Central memory CD4-positive, alpha-beta T cell (primary cell): ENCODE data around the gene PHC3.

Experiments
- DNase-seq: peaks from one replicate; pipeline ENCODE4 v3.0.0; 2022

Gene PHC3

DNA sequence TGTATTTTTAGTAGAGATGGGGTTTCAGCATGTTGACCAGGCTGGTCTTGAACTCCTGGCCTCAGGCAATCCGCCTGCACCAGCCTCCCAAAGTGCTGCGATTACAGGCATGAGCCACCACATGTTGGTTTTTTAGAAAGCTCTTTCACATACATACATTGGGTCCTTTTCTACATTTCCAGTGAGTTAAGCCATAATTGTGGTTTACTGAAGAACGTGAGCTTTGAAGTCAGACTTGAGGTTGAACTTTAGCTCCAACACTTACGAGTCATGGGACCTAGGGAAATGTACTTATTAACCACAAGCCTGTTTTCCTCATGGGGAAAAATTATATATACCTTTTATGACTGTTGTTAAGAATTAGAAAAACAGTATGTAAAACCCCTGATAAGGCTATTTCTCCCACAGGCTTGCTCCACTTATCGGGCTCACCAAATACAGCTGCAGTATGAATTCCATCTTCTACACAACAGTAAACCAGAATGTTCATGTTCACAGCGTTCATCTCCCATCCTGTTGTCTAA is 104.8 kb downstream of the PHC3 start:
- DNase-seq, result no peak

DNA sequence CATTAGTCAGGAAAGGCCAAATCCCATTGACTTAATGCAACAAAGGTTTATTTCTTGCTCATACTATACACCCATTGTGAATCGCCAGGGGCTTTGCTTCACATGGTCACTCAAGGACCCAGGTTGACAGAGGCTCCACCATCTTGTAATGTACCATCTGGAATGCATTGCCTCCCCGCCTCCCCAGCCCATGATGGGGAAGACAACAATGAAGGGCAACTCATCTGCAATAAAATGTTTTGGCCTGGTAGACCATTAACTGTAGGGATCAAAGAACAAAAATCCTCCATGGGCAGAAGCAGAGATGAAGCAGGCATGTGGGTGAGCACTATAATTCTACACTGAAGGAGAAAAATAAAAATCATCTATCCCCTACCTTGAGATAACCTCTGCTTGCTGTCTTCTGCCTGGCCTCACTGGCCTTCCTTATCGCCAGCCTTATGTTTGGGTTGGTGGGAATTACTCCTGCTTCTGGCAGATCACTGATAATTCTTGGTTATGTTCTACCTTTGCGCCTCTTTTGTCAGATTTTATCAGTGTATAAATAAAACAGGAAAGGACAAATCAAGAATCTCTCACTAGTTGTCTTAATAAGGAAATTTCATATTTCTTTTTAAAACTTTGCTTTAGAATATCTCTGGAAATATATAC is 106.0 kb downstream of the PHC3 start:
- DNase-seq, result no peak

DNA sequence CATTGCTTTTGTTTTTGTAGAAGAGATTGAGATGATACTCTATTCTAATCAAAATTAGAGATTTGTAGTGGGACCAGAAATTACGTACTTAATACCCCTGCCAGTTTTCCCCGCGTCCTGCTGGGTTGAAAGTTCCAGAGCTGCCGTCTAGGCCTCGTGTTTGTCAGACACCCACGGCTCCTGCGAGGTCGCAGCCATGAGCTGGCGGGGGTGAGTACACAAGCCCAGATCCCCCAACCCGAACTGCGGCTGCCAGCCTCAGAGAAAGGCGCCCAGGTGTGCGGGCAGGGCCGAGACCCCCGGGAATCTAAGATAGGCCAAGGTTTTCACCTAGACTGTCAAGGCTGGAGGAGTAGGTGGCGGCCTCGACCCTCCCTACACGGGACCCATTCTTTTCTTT is 117.4 kb downstream of the PHC3 start:
- DNase-seq, result no peak

DNA sequence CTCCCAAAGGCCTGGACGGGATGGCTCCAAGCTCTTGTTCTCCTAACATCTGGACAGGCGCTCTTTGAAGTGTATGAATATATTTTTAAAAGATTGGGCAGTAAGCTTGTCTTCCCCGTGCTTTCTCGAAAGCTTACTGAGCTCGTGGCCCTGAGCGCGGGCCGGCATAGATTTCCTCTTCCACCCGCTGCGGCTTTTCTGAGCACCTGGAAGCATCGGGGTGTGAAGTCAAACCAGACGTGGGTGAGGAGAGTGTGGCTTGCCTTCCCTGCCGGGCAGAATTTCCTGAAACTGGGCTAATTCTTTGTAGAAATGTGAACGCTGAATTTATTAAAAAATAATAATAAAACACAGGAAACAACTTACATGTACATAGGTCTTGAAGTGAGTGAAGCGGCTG is 117.8 kb downstream of the PHC3 start:
- DNase-seq, result no peak

DNA sequence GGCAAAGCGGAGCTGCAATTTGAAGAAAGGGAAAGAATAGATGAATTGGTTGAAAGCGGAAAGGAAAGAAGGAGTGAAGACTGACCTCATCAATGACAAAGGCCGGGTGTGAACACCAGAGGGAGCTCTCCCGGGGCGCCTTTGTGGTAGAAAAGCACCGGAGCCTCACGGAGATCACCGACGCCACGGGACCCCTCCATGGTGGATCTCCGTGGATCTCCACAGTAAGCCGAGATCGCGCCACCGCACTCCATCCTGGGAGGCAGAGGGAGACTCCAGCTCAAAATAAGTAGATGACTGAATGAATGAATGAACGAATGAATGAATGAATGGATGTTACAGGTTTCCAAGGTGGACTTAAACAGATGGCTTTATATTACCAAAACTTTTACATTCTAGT is 118.8 kb downstream of the PHC3 start:
- no peak for DNase-seq

DNA sequence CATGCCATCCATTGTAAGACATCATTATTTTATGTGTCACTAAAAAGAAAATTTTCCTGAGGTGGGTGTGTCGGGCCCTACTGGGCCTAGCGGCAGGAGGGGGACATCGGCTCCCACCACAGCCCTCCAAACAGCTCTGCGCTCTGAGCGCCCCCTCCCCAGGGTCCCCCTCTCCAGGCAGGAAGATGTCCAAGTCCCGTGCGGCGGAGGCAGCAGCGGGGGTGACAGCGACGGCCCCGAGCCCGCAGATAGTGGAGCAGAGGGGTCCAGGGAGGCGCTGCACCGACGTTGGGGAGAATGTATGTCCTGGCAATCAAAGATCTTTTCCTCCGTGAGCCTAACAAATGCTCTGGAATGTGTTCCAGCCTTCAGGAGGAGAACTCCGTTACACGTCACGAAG is 119.5 kb downstream of the PHC3 start:
- DNase-seq, result no peak

DNA sequence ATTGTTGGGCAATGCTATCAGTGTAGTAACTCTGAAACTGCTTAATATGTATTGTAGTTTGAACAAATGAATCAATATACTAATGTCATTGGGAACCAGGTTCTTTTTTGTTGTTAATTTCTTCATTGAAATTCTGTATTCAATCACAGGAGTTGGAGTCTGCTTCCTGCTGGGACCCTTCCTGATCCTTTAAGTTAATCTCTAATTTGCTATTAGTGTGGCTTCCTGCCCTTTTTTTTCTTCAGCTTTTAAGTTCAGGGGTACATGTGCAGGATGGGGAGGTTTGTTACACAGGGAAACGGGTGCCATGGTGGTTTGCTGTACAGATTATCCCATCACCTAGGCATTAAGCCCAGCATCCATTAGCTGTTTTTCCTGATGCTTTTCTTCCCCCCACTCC is 122.1 kb downstream of the PHC3 start:
- DNase-seq, result no peak

DNA sequence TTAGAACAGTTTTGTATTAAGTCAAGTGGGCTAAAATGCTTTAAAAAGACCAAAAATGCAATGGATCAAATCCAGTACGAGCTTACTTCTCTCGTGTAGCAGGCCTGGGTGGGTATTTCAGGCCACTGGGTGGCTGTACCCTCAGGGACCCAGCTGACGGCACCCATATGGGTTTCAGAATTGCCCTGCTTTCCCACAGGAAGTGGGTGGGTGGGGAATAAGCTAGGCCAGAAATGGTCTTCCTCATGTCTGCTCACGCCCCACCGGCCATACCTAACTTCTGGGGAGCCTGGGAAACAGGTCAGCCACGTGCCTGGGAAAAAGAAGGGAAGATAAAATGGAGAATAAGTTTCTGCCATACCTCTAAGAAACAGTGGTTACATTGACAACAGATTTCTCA is 123.4 kb downstream of the PHC3 start:
- no peak for DNase-seq

DNA sequence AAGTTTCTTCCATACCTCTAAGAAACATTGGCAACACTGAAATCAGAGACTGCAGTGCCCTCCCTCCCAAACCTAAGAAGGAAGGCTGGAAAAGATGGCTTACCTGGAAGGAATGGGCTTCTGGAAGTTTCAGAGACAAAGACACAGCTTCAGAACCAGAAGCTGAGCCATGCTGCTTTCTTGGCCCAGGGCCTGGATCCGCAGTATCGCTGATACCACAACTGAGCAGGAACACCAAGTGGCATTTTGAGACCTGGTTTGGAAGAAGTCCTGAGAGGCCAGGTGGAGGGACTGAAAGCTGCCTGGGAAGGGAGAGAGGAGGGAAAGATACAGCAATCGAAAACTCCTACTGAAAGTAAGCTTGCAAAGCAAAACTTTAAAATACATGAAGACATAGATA is 124.0 kb downstream of the PHC3 start:
- DNase-seq, result no peak

DNA sequence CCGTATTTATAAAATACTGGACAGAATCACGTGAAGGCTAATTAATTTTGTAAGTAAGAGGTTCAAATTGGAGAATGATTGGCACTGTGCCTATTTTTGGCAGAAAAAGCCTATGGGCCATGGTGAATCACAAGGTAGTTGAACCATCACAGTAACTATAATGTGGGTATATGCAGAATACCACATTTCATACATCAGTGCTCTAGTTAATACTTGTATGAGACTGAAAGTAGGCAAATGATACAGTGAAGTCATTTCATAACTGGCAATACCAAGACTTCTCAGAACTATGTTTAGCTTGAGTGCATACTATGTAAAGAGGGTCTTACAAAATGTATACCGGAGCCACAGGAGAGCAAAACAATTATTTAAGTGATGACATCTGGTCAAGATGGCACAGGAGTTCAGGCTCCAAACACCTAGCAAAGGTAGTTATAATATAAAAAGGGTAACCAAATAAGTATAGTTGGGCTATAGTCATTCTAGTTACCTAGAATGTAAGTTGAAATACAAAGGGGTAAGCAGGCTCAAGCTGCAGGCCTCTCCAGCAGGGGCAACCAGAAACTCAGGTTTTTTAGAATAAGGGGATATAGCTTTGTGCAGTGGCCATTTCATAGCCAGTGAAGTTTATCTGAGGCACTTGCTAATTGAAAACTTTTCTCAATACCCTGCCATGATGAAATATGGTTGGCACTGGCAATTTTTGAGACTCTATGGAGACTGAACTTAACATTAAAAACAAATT is 124.7 kb downstream of the PHC3 start:
- DNase-seq, result no peak

DNA sequence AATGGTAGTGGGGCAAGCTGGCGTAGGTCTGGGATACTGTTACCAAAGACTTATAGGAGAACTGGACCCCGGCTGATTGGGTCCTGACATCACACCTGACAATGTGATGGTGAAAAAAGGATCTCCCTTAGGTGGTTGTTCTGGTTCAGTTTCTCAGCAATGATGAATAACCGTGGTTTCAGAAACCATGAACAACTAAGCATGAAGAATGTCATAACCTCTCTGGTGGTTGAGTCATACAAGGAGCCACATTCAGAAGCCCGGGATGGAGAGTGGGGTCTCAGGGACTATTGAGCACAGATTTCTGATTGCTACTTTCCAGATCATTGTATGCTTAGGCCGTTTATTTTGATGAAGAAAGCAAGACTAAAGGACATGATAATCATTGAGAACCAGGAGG is 126.3 kb downstream of the PHC3 start:
- DNase-seq, result no peak

DNA sequence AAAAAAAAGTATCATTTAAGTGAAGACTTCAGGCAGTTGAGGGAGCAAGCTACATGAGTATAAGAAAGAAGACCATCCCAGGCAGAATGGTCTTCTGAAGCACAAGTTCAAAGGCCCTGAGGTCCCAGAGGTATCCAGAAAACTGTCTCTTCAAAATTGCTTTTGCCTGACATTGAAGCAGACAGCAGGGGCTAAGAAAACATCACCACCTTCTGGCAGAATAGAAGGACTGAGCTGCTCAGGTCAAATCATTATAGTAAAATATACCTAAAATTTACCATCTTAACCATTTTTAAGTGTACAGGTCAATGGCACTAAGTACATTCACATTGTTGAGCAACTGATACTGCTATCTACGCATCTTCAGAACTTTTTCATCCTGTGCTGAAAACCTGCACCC is 127.3 kb downstream of the PHC3 start:
- DNase-seq, result no peak

DNA sequence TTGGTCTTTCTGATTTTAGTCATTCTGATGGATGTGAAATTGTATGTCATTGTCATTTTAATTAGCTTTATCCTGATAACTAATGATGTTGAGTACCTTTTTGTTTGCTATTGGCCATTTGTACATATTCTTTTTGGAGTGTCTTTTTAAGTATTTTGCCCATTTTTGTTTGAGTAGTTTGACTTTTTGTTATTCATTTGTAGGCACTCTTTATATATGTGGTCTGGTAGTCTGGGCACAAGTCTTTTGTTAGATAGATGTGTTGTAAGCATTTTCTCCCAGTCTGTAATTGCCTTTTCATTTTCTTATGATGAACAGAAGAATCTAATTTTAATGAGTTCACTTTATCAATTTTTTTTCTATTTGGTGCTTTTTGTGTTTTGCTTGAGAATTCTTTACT is 129.1 kb downstream of the PHC3 start:
- no peak for DNase-seq

DNA sequence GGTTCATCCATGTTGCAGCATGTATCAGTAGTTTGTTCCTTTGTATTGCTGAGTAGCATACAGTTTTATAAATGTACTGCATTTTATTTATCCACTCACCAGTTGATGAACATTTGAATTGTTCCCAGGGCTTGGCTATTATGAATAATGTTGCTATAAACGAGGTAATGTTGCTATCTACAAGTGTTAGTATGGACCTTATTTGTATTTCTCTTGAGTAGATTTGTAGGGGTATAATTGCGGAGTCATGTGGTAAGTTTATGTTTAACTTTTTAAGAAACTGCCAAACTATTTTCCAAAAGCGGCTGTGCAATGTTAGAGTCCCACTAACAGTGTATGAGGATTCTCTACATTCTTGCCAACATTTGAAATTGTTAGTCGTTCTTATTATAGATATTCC is 130.8 kb downstream of the PHC3 start:
- no peak for DNase-seq

DNA sequence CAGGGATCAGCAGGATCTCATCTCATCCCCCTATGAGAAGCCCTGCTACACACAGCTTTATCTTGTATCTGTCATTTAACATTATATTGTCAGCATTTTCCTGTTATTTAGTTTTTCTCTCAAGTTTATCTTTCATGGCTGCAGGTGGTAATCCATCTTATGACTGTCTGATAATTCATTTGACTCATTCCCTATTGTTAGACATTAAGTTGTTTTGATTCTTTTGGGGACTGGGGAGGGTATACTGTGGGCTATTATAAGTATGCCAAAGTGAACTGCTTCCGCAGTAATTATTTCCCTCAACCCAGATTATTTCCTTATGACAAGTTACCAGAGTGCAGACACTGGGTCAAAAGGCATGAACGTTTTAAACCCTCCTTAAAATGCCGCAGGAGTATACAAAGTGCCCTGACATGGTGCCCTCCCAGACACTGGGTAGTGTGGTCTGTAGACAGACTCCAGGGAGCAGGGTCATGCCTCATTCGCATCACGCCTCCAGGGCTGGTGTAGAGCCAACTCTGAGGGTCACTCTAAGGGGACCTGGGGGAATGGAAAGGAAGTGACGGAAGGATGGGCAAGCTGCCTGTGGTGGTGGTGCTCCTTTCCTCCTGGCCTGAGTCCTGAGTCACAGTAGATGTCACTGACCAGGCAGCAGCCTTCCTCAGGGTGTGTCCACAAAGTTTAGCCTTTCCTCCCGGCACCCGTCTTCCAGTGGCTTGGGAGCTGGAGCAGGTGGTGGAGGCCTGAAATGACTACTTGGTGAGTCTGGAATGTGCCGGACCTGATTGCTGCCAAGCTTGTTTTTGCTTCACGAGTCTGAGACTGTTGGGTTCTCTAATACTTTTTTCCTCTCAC is 132.2 kb downstream of the PHC3 start:
- no peak for DNase-seq

DNA sequence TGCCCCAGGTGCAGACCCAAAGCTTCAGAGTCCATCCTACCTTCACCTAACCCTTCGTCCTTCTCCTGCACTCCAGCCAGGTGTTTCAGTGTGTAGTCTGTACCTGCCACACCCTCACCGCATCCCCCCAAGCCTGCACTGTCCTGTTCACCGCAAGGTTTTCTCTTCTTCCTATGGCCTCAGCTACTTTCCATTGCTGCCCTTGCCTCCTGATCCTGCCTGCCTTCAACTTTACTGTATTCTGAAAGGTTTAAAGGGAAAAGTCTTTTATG is 134.5 kb downstream of the PHC3 start:
- no peak for DNase-seq

DNA sequence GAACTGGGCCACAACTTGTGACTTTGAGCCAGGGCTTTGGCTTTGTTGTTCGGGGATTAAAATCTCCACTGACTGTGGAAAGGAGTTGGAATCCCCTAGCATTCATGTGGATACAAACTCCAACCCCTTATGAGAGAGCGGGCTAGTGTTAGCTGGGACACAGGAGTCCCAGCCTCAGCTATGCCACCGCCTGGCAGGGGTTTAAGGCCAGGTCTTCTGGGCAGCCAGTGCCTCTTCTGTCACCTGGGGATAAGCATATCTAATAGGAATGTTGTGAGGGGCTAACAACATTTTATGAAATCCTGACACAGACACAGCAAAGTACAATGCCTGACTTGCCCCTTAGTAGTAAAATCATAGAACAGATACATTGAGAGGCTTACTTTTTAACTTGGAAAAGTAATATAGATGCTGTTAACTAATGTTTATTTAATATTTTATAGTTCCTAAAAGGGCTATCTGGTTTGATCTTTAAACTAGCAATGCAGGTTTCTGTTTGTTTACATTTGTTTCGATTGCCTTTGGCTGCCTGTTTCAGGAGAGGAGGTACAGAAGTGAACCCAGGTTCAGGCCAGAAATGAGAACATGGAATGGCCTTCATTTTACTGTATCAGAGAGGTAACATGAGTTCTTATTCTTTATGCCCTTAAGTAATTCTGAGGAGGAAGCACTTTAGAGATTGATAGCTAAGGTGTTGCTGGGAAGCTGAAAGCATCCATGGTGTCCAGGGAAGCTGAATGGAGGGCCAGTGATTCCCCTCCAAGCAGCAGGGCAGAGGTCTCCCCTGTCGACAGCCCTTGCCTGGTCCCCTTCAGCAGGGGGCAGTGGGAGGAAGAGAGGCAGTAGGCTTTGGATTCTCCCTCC is 135.0 kb downstream of the PHC3 start:
- no peak for DNase-seq

DNA sequence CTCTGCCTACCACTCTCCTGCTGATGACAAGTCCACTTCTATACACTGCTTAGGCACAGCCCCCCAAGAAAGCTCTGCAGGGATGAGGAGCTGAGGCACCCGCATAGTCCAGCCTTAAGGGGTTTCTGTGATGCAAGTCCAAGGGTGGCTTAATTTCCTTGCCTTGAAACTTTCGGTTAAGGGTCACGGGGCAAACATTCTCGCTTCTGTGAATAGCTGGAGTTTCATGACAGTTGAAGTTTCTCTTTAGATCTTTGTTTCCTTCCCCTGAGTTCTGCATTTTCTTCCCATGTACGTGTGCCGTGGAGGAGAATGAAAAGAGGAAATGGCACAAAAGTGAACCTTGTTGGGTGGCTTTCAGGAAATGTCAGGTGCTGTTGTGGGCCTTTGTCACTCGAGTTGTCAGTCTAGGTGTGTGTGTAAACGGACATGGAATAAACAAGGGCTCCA is 136.7 kb downstream of the PHC3 start:
- no peak for DNase-seq

DNA sequence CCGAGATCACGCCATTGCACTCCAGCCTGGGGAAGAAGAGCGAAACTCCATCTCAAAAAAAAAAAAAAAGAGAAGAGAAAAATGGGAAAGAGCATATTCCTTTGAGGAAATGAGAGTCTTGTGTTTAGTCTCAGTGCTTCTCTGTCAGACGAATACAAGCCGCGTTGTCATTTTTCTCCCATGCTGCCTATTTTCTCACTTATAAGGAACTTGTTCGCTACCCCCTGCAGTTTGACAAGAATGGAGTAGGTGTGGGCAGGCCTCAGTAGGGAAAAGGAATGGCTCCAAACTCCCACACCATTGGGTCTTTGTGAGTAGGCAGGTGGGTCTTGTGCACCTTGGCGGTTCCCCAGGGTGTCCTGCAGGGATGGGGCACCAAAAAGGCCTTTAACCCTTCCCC is 137.3 kb downstream of the PHC3 start:
- no peak for DNase-seq

DNA sequence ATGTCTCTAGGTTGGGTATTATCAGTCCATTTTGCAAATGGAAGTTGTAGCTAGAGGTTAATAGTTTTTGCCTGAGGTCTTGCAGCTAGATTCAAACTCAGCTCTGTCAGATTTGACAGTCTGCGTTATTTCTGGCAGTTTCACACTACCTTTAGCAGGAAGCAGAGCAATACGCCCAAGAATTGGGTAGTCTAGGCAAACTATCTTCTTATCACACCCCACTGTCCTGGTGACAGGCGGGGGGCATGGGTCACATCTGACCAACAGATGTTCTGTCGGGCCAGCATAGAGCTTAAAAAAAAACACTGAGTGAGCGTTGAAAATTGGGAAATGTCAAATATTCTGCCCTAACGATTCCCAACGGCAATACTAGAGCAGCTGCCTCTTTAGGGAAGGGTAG is 138.0 kb downstream of the PHC3 start:
- no peak for DNase-seq

DNA sequence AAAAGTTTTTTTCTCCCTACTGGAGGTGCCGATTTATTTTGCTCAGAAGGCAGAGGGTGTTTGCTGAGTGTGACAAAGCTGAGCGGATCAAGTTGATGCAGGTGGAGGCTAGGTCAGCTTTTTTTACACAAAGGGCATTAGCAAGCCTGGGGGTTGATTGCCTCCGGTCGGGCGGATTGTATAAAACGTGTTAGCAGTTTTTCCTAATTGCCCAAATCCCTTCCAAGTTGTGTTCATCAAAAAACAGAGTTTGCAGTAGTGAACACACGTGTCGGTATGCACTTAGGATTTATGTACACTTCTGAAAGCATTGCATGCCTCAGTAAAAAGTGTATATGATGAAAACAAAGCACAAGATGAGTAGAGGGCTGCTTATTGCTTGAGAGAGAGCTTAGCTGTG is 141.1 kb downstream of the PHC3 start:
- no peak for DNase-seq

DNA sequence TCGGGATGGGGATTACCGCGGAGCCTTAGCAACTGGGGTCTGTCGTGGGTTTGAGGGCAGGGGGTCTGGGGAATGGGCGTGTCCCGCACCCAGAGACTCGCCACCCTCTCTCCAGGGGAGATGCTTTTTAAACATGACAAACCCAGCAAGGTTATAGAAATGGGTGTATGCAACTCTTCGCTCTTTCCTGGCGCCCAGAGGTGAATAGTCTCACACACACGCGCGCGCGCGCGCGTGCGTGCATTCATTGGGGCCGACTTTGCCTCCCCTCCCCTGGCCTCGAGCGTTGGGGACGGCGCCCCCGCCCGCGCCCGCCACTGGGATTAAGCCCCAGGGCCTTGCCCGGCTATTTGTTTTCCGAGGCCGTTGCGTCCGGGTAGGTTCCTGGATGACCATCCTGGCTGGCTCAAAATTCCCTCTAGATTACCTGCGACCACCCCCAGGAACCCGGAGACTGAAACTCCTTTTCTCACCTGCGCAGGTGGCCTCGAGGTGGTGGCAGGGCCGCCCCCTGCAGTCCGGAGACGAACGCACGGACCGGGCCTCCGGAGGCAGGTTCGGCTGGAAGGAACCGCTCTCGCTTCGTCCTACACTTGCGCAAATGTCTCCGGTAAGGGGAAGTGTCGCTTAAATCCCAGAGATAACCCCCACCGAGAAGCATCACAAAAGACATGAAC is 143.0 kb downstream of the PHC3 start:
- DNase-seq, result peak; percentile 37
